CD14-positive monocyte (primary cell): ENCODE results near the gene ZNF513. TPM values are rescaled to one million over a fixed set of nuclear protein-coding genes. Genes with fewer than 3 reads are reported as not detected.

Experiments used
- DNase-seq, 3 donors: peaks; one replicate each; pipeline ENCODE4 v3.0.0-alpha.2; 2011 to 2022
- H2AFZ ChIP-seq: 2 replicates; pipeline ENCODE4 v1.6.0; 2012; ENCODE audit warnings: mild to moderate bottlenecking, low read depth, low read length, inconsistent platforms; ENCODE audit not compliant: insufficient read depth, poor library complexity, severe bottlenecking
- H3K27ac ChIP-seq, 2 donors: 1 replicate in 1 of 2; 2 replicates in 1 of 2; pipeline ENCODE4 v1.5.1; 2012 to 2013; ENCODE audit warnings: low read length in 2 of 2, control low read depth in 1 of 2, inconsistent platforms in 1 of 2, low read depth in 1 of 2, mild to moderate bottlenecking in 1 of 2
- H3K27me3 ChIP-seq, 2 donors: one replicate each; pipeline versions ENCODE4 v1.6.0 to v1.6.1; 2011 to 2013; ENCODE audit warnings: low read length in 2 of 2; ENCODE audit not compliant: control insufficient read depth in 2 of 2, insufficient read depth in 2 of 2
- H3K36me3 ChIP-seq, 2 donors: replicated peaks in 1 of 2; 1 replicate in 1 of 2; 2 replicates in 1 of 2; pipeline versions ENCODE4 v1.5.1 to v1.6.1; 2012 to 2013; ENCODE audit warnings: low read length in 2 of 2, control low read depth in 1 of 2, inconsistent platforms in 1 of 2, mild to moderate bottlenecking in 1 of 2; ENCODE audit not compliant: insufficient read depth in 2 of 2, control insufficient read depth in 1 of 2
- H3K4me1 ChIP-seq, 2 donors: 1 replicate in 1 of 2; 2 replicates in 1 of 2; pipeline versions ENCODE4 v1.5.1 to v1.6.1; 2012 to 2013; ENCODE audit warnings: low read length in 2 of 2, control low read depth in 1 of 2, inconsistent platforms in 1 of 2, mild to moderate bottlenecking in 1 of 2, moderate library complexity in 1 of 2; ENCODE audit not compliant: insufficient read depth in 2 of 2, control insufficient read depth in 1 of 2
- H3K4me2 ChIP-seq: replicated peaks from 2 replicates; pipeline ENCODE3; 2012; ENCODE audit warnings: low read length, moderate library complexity, mild to moderate bottlenecking; ENCODE audit not compliant: poor library complexity, severe bottlenecking; ENCODE audit errors: extremely low read depth
- H3K4me3 ChIP-seq, 3 experiments: fragments of 200-600 bp in 1 of 3; sonication (generic) in 1 of 3; replicated peaks in 1 of 3; 1 replicate in 2 of 3; 2 replicates in 1 of 3; pipeline ENCODE4 v1.5.1; 2011 to 2013; ENCODE audit warnings: low read length in 3 of 3, mild to moderate bottlenecking in 3 of 3, control low read depth in 2 of 3, low read depth in 2 of 3, inconsistent platforms in 1 of 3, moderate library complexity in 1 of 3
- H3K79me2 ChIP-seq: 2 replicates; pipeline ENCODE4 v1.6.0; 2012; ENCODE audit warnings: mild to moderate bottlenecking, control low read depth, inconsistent platforms, low read length, moderate library complexity; ENCODE audit not compliant: insufficient read depth
- H3K9ac ChIP-seq: 2 replicates; pipeline ENCODE4 v1.6.0; 2017; ENCODE audit warnings: low read length, mild to moderate bottlenecking; ENCODE audit not compliant: insufficient read depth, poor library complexity, severe bottlenecking
- H3K9me3 ChIP-seq, 2 donors: replicated peaks in 1 of 2; 1 replicate in 1 of 2; 2 replicates in 1 of 2; pipeline versions ENCODE4 v1.5.1 to v1.6.1; 2012 to 2013; ENCODE audit warnings: low read length in 2 of 2, control low read depth in 1 of 2; ENCODE audit not compliant: control insufficient read depth in 1 of 2, insufficient read depth in 1 of 2
- H4K20me1 ChIP-seq: 2 replicates; pipeline ENCODE4 v1.6.0; 2012; ENCODE audit warnings: mild to moderate bottlenecking, low read length, control low read depth, moderate library complexity; ENCODE audit not compliant: insufficient read depth
- H3K27ac Mint-ChIP-seq, 7 donors: one replicate each; pipeline ENCODE4 v1.8.0; 2020; ENCODE audit warnings: mild to moderate bottlenecking in 7 of 7, mixed read lengths in 7 of 7, moderate library complexity in 6 of 7, inconsistent platforms in 2 of 7
- H3K27me3 Mint-ChIP-seq, 3 donors: one replicate each; pipeline ENCODE4 v1.8.0; 2021 to 2022; ENCODE audit warnings: low read depth in 3 of 3, mild to moderate bottlenecking in 3 of 3, mixed read lengths in 3 of 3, moderate library complexity in 3 of 3, inconsistent platforms in 1 of 3
- H3K36me3 Mint-ChIP-seq, 2 donors: one replicate each; pipeline ENCODE4 v1.8.0; 2020; ENCODE audit warnings: mixed read lengths in 2 of 2, inconsistent platforms in 1 of 2, mild to moderate bottlenecking in 1 of 2
- H3K4me1 Mint-ChIP-seq: one replicate; pipeline ENCODE4 v1.8.0; 2020; ENCODE audit warnings: mild to moderate bottlenecking, mixed read lengths
- H3K4me3 Mint-ChIP-seq, 2 donors: one replicate each; pipeline ENCODE4 v1.8.0; 2020; ENCODE audit warnings: mild to moderate bottlenecking in 2 of 2, mixed read lengths in 2 of 2, moderate library complexity in 1 of 2
- H3K9me3 Mint-ChIP-seq, 7 donors: one replicate each; pipeline ENCODE4 v1.8.0; 2020 to 2022; ENCODE audit warnings: mixed read lengths in 7 of 7, mild to moderate bottlenecking in 6 of 7, moderate library complexity in 6 of 7, inconsistent platforms in 2 of 7
- CTCF ChIP-seq: fragments of 200-600 bp; IDR thresholded peaks from one replicate; pipeline ENCODE4 v1.8.0; 2022; ENCODE audit warnings: antibody characterized with exemption, mild to moderate bottlenecking
- WGBS: methylation state at CpG from one replicate; pipeline ENCODE4 v1.1.5; 2013; ENCODE audit warnings: missing lambda C conversion rate; ENCODE audit not compliant: insufficient coverage; 5-methylcytosine and 5-hydroxymethylcytosine counted together
- intact Hi-C, 2 donors: fragments of 100-400 bp; cut with micrococcal nuclease; formaldehyde crosslinking; loops; one replicate each; pipeline versions ENCODE4 v1.15.0 to v1.15.1; 2023
- polyA plus RNA-seq, 3 donors: library from polyadenylated mRNA; depleted of rRNA in 1 of 3; unstranded in 2 of 3; stranded (reverse) in 1 of 3; fragments of 300-500 nt in 2 of 3; fragments of >200 nt in 1 of 3; fragmentation: Illumina TruSeq in 2 of 3; gene quantifications; 1 replicate in 2 of 3; 2 replicates in 1 of 3; pipeline ENCODE4 v1.2.3, GENCODE V29; 2012 to 2021

The ZNF513 gene
- polyA plus RNA-seq, 3 donors = 2.4 to 36.8 (median 2.6) TPM

- H3K36me3 ChIP-seq = peaks cover 57 to 67% of the 10 kb centered on the region in 2 donors
- peaks cover 36% of the 10 kb centered on the region for H3K4me1 Mint-ChIP-seq
Measured at GRCh38 chr2:27370026-27370815, 10.3 kb downstream of the ZNF513 start, which contains the start of the genes EIF2B4 and SNX17. Gene EIF2B4 (minus strand): TSS chr2:27370338. CDS start chr2:27370314, 24 bp downstream. Gene SNX17 (plus strand): TSS chr2:27370616. CDS start chr2:27370744, 128 bp downstream.

More at GRCh38 chr2:27370026-27370815, 10.3 kb downstream of the ZNF513 start, which contains the start of the genes EIF2B4 and SNX17:
- H3K27me3 ChIP-seq = no peaks in the 10 kb centered on the region
- H2AFZ ChIP-seq = peak within 1 kb of the TSS; percentile 96
- Mint-ChIP-seq H3K9me3 (no peaks in the 10 kb centered on the region), H3K36me3 (peaks cover 58 to 65% of the 10 kb centered on the region in 2 donors), H3K27me3 (no peaks in the 10 kb centered on the region), H3K4me3 (peak within 1 kb of the TSS; percentile 98 to 99), H3K27ac (peak within 1 kb of the TSS; percentile 98 to 99 (median 99))
- 0% methylated on average over 85 of the region's 85 CpGs for WGBS
- peak within 1 kb of the TSS; percentile 74 to 96 (median 83) for H3K4me3 ChIP-seq
- H3K4me2 ChIP-seq = peak within 1 kb of the TSS; percentile 84
- intact Hi-C loops = loop anchor here (1.0 to 10.0 kb wide), 6 partner anchors 10 to 125 kb away; partner anchors contain the start of genes GTF3C2 (in 2 of the 2), NRBP1 (in 2 of the 2), PPM1G (in 2 of the 2) and FNDC4 (in 1 of the 2)
- peak within 1 kb of the TSS; percentile 96 for H3K9ac ChIP-seq
- peak within 1 kb of the TSS; percentile 93 to 96 for H3K27ac ChIP-seq
- H4K20me1 ChIP-seq = peaks cover 13% of the 10 kb centered on the region
- DNase-seq = peak; percentile 98 to 99 (median 99)
- H3K79me2 ChIP-seq = peaks cover 63% of the 10 kb centered on the region
- peaks cover 32 to 36% of the 10 kb centered on the region in 2 donors for H3K4me1 ChIP-seq
- no peaks in the 10 kb centered on the region for H3K9me3 ChIP-seq
- TF ChIP-seq CTCF = peak; percentile 75
